ENCODE data around the gene NOSTRIN. TPM values are rescaled to one million over a fixed set of nuclear protein-coding genes. Genes with fewer than 3 reads are reported as not detected.
"Not testable (repeated sequence)": the region's sequence is repeated elsewhere in the genome, so short reads cannot be mapped to it uniquely, and the experiment has no call there.

The NOSTRIN gene
- total RNA-seq, 1 donor from 2014 or later: not detected

DNA sequence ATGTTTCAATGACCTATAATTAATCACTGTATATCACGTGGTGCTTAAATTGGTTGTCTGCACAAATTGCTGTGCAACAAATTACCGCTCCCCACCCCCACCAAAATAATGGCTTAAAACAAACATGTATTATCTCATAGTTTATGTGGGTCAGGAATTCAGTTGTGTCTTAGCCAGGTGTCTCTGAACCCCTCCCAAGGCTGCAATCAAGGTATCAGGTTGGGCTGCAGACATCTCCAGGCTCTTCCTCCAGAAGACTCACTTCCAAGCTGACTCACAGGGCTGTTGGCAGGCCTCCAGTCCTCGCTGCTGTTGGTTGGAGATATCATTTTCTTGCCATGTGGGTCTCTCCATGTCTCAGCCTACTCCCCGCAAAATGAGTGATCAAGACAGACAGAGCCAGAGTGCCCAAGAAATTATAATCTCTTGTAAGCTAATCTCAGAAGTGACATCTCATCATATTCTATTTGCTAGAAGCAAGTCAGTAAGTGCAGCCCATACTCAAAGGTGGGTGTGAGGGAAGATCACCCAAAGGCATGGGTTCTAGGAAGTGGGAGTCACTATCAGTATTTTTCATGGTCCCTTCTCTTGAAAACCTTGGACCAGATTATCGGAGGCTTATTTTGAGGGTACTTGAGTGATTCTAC, 49.4 kb downstream of the NOSTRIN start:
- intact Hi-C loops (cut with micrococcal nuclease): no loop called here
- Mint-ChIP-seq H3K27me3 (no peaks in the 10 kb centered on the region), H3K4me1 (no peaks in the 10 kb centered on the region), H3K36me3 (ENCODE audit: low read depth) (peaks cover 30% of the 10 kb centered on the region), H3K27ac (no peak overlapping the region), H3K4me3 (no peak overlapping the region), H3K9me3 (peaks cover 4% of the 10 kb centered on the region)
- DNase-seq: no peak

DNA sequence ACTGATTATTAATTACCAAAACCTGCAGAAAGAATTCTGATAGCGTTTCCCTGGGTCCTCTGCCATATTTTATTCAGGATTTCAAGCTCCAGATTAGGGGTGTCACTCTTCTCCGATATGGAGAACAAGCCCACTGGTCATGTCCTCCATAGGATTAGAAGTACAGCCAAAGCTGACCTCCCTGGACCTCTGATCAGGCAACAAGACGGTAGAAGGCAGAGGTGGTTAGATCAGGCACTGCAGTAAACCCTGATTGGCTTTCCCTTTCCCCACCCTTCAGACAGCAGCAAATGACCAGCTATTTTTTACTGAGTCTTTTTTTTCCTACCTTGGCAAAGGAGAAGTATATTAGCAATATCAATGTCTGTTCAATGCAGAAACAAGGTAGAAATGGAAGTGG, 50.0 kb downstream of the NOSTRIN start:
- peaks cover 37% of the 10 kb centered on the region for H3K36me3 Mint-ChIP-seq (ENCODE audit: low read depth)
- peaks cover 4% of the 10 kb centered on the region for H3K9me3 Mint-ChIP-seq
- H3K27ac Mint-ChIP-seq: no peak overlapping the region
- no peaks in the 10 kb centered on the region for H3K27me3 Mint-ChIP-seq
- H3K4me1 Mint-ChIP-seq: no peaks in the 10 kb centered on the region
- no peak overlapping the region for H3K4me3 Mint-ChIP-seq
- no peak for DNase-seq
- intact Hi-C loops (cut with micrococcal nuclease): no loop called here

DNA sequence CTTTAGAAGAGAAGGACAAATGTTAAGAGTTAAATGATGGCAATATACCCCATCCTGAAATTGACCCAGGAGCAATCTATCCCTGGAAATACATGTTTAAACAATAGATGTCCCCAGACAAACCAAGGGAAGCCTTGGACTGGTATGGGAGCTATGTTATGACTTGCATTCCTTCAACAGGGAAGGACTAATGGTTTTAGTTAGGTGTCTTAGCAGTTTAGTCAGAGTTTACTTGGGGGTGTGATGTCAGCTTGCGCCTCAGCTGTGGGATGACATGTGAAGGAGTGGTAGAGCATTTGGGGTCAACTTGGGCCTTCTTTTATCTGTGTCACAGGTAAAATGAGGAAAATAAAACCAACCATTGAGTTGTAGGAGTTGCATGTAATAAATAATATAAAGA, 51.0 kb downstream of the NOSTRIN start:
- DNase-seq: no peak
- no peaks in the 10 kb centered on the region for H3K4me1 Mint-ChIP-seq
- H3K27ac Mint-ChIP-seq: no peak overlapping the region
- peaks cover 4% of the 10 kb centered on the region for H3K9me3 Mint-ChIP-seq
- peaks cover 42% of the 10 kb centered on the region for H3K36me3 Mint-ChIP-seq (ENCODE audit: low read depth)
- H3K4me3 Mint-ChIP-seq: no peak overlapping the region
- intact Hi-C loops (cut with micrococcal nuclease): no loop called here
- H3K27me3 Mint-ChIP-seq: no peaks in the 10 kb centered on the region

DNA sequence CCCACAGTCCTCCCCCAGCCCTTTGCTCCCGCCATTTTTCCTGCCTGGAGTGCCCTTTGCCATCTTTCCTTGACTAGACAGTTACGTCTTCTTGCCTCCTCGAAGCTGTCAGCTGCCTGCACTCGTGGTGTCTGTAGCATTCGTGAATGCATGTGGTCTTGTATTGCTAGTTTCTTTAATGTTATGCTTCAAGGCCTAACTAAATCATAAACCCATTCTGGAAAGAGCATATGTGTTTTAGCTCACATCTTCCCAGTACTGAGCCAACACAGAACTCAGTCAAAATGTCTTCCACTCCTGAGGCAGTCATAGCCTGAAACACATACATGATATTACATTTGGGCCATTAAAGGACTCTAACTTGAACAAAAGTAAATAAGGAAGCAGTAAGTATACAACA, 52.2 kb downstream of the NOSTRIN start:
- peaks cover 48% of the 10 kb centered on the region for H3K36me3 Mint-ChIP-seq (ENCODE audit: low read depth)
- peaks cover 4% of the 10 kb centered on the region for H3K9me3 Mint-ChIP-seq
- no peaks in the 10 kb centered on the region for H3K4me1 Mint-ChIP-seq
- no peak overlapping the region for H3K27ac Mint-ChIP-seq
- DNase-seq: no peak
- intact Hi-C loops (cut with micrococcal nuclease): no loop called here
- no peaks in the 10 kb centered on the region for H3K27me3 Mint-ChIP-seq
- no peak overlapping the region for H3K4me3 Mint-ChIP-seq

DNA sequence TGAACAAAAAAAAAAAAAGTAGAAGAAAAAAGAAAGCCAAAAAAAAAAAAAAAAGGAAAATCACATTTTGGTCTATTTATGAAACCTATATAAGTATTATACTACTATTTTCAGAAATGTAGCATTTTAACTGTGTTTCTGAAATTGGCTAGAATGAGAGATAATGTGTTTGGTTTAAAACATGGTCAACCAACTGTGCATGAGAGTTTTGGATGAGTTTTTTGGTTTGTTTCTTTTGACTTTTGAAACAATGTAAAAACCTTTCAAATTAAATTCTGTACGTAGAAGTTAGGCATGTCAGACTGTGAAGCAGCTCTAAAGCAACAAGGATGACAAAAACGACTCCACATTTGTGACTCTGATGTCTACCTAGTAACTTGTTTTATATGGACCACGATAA, 53.2 kb downstream of the NOSTRIN start:
- no peaks in the 10 kb centered on the region for H3K4me1 Mint-ChIP-seq
- intact Hi-C loops (cut with micrococcal nuclease): no loop called here
- peaks cover 46% of the 10 kb centered on the region for H3K36me3 Mint-ChIP-seq (ENCODE audit: low read depth)
- no peak overlapping the region for H3K27ac Mint-ChIP-seq
- H3K27me3 Mint-ChIP-seq: no peaks in the 10 kb centered on the region
- peaks cover 4% of the 10 kb centered on the region for H3K9me3 Mint-ChIP-seq
- DNase-seq: no peak
- no peak overlapping the region for H3K4me3 Mint-ChIP-seq

DNA sequence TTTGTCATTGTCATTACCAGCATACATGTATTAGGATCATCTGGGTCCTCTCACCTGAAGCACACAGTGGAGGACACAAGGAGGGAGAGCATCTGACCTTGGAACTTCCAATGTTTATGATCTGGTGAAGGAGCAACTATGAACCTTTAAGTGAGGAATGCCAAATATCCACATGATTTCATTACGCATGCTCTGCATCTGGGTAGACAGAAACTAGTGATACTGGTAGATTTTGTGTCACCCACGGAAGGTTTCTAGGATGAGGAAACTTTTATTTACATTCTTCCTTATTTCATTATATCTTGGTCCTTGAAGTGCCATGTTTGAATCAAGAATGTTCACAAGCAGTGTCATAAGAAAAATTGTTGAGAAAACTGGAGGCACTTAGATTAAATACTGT, 55.7 kb downstream of the NOSTRIN start:
- Mint-ChIP-seq H3K4me1 (no peaks in the 10 kb centered on the region), H3K27ac (no peak overlapping the region), H3K36me3 (ENCODE audit: low read depth) (peaks cover 38% of the 10 kb centered on the region), H3K4me3 (no peak overlapping the region), H3K27me3 (no peaks in the 10 kb centered on the region), H3K9me3 (no peaks in the 10 kb centered on the region)
- intact Hi-C loops (cut with micrococcal nuclease): no loop called here
- no peak for DNase-seq

DNA sequence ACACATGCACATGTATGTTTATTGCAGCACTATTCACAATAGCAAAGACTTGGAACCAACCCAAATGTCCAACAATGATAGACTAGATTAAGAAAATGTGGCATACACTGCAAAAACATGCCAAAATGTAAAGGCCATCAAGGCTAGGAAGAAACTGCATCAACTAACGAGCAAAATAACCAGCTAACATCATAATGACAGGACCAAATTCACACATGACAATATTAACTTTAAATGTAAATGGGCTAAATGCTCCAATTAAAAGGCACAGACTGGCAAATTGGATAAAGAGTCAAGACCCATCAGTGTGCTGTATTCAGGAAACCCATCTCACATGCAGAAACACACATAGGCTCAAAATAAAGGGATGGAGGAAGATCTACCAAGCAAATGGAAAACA, 64.7 kb downstream of the NOSTRIN start:
- H3K9me3 Mint-ChIP-seq; intact Hi-C loops (cut with micrococcal nuclease); H3K4me1 Mint-ChIP-seq; H3K27me3 Mint-ChIP-seq; H3K27ac Mint-ChIP-seq; DNase-seq; H3K4me3 Mint-ChIP-seq: not testable (repeated sequence)
- peaks cover 50% of the 10 kb centered on the region for H3K36me3 Mint-ChIP-seq (ENCODE audit: low read depth)

DNA sequence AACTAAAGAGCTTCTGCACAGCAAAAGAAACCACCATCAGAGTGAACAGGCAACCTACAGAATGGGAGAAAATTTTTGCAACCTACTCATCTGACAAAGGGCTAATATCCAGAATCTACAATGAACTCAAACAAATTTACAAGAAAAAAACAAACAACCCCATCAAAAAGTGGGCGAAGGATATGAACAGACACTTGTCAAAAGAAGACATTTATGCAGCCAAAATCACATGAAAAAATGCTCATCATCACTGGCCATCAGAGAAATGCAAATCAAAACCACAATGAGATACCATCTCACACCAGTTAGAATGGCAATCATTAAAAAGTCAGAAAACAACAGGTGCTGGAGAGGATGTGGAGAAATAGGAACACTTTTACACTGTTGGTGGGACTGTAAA, 67.9 kb downstream of the NOSTRIN start:
- DNase-seq; H3K4me3 Mint-ChIP-seq; intact Hi-C loops (cut with micrococcal nuclease); H3K27ac Mint-ChIP-seq; H3K27me3 Mint-ChIP-seq; H3K4me1 Mint-ChIP-seq: not testable (repeated sequence)
- Mint-ChIP-seq H3K36me3 (ENCODE audit: low read depth) (peaks cover 58% of the 10 kb centered on the region), H3K9me3 (peaks cover 12% of the 10 kb centered on the region)

DNA sequence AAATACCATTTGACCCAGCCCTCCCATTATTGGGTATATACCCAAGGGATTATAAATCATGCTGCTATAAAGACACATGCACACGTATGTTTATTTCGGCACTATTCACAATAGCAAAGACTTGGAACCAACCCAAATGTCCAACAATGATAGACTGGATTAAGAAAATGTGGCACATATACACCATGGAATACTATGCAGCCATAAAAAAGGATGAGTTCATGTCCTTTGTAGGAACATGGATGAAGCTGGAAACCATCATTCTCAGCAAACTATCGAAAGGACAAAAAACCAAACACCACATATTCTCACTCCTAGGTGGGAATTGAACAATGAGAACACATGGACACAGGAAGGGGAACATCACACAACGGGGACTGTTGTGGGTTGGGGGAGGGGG, 68.4 kb downstream of the NOSTRIN start:
- intact Hi-C loops (cut with micrococcal nuclease); H3K27ac Mint-ChIP-seq; H3K4me3 Mint-ChIP-seq; DNase-seq; H3K4me1 Mint-ChIP-seq; H3K27me3 Mint-ChIP-seq: not testable (repeated sequence)
- H3K36me3 Mint-ChIP-seq (ENCODE audit: low read depth): peaks cover 60% of the 10 kb centered on the region
- peaks cover 12% of the 10 kb centered on the region for H3K9me3 Mint-ChIP-seq

DNA sequence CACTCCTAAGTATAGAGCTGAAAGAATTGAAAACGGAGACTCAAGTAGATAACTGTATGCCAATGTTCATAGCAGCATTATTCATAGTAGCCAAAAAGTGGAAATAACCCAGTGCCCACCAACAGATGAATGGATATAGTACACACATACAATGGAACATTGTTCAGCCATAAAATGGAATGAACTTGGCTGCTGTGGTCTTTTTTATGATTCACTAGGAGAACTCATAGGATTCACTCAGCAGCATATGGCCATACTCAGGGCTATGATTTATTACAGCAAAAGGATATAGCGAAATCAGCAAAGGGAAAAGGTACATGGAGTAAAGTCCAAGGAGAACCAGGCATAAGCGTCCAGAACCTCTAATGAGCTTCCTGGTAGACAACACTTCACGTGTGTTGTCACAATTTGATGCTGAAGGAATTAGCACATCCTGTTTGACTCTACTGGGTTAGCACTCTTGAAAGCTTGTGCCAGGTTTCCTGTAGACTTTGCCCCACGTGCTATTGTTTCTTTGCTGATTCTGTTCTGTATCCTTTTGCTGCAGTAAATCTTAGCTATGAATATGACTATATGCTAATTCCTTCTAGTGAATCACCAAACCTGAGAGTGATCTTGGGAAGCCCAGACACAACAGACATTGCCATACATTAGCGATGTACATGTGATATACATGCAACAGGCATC, 72.1 kb downstream of the NOSTRIN start:
- intact Hi-C loops (cut with micrococcal nuclease): no loop called here
- H3K36me3 Mint-ChIP-seq (ENCODE audit: low read depth): peaks cover 45% of the 10 kb centered on the region
- peaks cover 7% of the 10 kb centered on the region for H3K4me1 Mint-ChIP-seq

DNA sequence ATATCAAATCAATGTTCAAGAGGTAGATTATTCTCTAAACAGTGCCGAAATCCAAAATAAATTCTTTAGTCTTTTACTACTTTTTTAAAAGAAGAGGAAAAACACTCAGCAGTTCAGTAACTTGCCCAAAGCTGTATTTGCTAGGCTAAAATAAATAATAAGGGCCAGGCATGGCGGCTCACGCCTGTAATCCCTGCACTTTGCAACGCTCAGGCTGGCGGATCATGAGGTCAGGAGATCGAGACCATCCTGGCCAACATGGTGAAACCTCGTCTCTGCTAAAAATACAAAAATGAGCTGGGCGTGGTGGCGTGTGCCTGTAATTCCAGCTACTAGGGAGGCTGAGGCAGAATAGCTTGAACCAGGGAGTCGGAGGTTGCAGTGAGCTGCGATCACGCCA, 79.7 kb downstream of the NOSTRIN start:
- H3K9me3 Mint-ChIP-seq; H3K27me3 Mint-ChIP-seq; H3K4me3 Mint-ChIP-seq; DNase-seq; H3K27ac Mint-ChIP-seq; intact Hi-C loops (cut with micrococcal nuclease): not testable (repeated sequence)
- Mint-ChIP-seq H3K4me1 (peaks cover 19% of the 10 kb centered on the region), H3K36me3 (ENCODE audit: low read depth) (peaks cover 37% of the 10 kb centered on the region)

More for the DNA sequence above, 72.1 kb downstream of the NOSTRIN start:
- no peak overlapping the region for H3K27ac Mint-ChIP-seq
- H3K27me3 Mint-ChIP-seq: no peaks in the 10 kb centered on the region
- DNase-seq: no peak
- peaks cover 9% of the 10 kb centered on the region for H3K9me3 Mint-ChIP-seq
- no peak overlapping the region for H3K4me3 Mint-ChIP-seq

DNA sequence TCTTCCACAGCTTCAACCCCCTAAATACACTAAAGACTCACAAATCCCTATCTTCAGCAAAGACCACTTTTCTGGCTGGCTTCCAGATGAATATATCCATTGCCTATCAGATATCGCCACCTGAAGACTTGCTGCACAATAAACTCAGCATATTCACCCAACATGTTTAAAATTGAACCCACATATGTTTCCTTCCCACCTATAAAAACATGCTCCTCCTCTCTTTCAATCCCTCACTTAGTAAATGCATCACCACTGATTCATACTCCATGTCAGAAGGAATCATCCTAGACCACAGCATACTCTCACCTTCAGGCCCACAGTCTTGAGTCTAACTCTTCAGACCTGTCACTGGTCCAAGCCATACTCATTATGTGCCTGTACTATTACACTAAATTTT, 82.5 kb downstream of the NOSTRIN start:
- Mint-ChIP-seq H3K9me3 (no peaks in the 10 kb centered on the region), H3K4me3 (no peak overlapping the region), H3K27me3 (no peaks in the 10 kb centered on the region), H3K4me1 (peaks cover 22% of the 10 kb centered on the region), H3K36me3 (ENCODE audit: low read depth) (peaks cover 39% of the 10 kb centered on the region), H3K27ac (no peak overlapping the region)
- intact Hi-C loops (cut with micrococcal nuclease): no loop called here
- no peak for DNase-seq

DNA sequence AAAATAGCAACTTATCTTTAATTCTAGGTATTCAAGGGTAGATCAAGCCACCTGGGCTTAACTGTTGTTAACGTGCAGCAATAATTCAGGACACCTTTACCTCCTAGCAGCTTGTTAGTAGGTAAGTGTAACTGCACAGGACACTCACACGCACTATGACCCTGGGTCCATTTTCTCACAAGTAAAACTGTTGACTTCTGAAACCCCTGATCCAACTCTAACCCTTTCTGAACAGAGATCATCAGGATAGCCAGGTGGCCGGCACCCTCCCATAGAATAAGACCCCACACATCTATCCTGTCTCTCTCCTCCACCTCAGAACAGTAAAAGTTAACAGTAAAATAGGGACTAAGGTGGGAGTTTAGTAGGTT, 87.2 kb downstream of the NOSTRIN start:
- H3K27me3 Mint-ChIP-seq: peaks cover 25% of the 10 kb centered on the region
- no peak for DNase-seq
- H3K36me3 Mint-ChIP-seq (ENCODE audit: low read depth): peaks cover 21% of the 10 kb centered on the region
- intact Hi-C loops (cut with micrococcal nuclease): loop anchor here (10.0 kb wide), 1 partner anchor 745 kb away; no protein-coding TSS in a partner anchor
- peak overlapping the region; percentile 93 for H3K4me3 Mint-ChIP-seq
- peak overlapping the region; percentile 93 for H3K27ac Mint-ChIP-seq
- H3K4me1 Mint-ChIP-seq: peaks cover 20% of the 10 kb centered on the region
- no peaks in the 10 kb centered on the region for H3K9me3 Mint-ChIP-seq

DNA sequence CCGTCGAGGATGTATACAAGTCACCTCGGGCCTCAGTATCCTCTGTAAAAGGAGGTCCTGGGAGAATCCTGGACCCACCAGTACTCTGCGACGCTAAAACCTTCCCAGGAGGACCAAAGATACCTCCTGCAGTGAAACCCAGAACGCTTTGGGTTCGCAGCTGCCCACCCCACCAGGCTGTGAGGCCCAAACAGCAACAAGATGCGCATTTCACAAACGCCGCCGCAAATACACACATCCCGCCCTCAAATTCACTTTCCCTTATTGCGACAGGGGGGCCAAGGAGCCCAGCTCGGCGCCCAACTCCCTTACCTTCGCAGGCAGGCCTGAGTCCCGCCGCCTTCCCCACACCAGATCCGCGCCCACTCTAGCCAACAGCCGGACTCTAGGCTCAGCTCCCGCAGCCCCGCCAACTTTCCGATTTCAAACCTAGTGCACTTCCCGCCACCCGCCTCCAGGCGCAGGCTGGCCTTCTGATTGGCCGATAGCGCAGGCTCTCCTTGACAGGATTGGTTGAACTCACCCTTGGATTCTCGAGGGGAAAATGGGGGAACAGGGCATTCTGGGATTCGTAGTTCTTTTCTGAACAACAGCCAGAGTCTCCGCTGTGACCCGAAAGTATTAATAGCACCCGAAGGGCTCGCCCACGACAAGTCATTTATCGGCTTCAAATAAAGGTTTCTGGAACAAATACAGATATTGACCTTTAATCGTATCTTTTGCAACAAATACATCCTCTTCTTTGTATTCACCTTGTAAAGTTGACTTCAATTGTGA, 87.8 kb downstream of the NOSTRIN start, which contains the start of gene SPC25:
Gene SPC25, minus strand, starts transcription at position 425 of the 777 bp plus-strand sequence. CDS start 911 bp downstream, outside the sequence.
- Mint-ChIP-seq H3K36me3 (ENCODE audit: low read depth) (peaks cover 17% of the 10 kb centered on the region), H3K4me3 (peak within 1 kb of the TSS; percentile 93), H3K9me3 (no peaks in the 10 kb centered on the region), H3K27ac (peak within 1 kb of the TSS; percentile 93), H3K27me3 (peaks cover 31% of the 10 kb centered on the region), H3K4me1 (peaks cover 20% of the 10 kb centered on the region)
- intact Hi-C loops (cut with micrococcal nuclease): loop anchor here (10.0 kb wide), 1 partner anchor 745 kb away; no protein-coding TSS in a partner anchor
- DNase-seq: peak; percentile 97
